ENCODE results near the gene DNAH17. TPM values are rescaled to one million over a fixed set of nuclear protein-coding genes. Genes with fewer than 3 reads are reported as not detected.

The DNAH17 gene
- total RNA-seq, 1 experiment from 2014 or later: 0.13 TPM

GRCh38 chr17:78378225-78379130, 198.7 kb downstream of the DNAH17 start, which contains the start of gene PGS1:
PGS1 (plus strand) TSS chr17:78378649; CDS start chr17:78378666, 17 bp downstream.
- peak within 1 kb of the TSS; percentile 92 to 98 for H3K4me3 Mint-ChIP-seq
- Histone ChIP-seq H2BK20ac (ENCODE audit: low read depth, low read length, poor library complexity, severe bottlenecking) (no peak within 1 kb of the TSS), H3K9me3 (ENCODE audit: control insufficient read depth, low read depth, low read length) (no peaks in the 10 kb centered on the region), H2BK120ac (ENCODE audit: low read depth, low read length, poor library complexity, severe bottlenecking) (no peak within 1 kb of the TSS), H4K8ac (replicated peaks; ENCODE audit: insufficient read length, low read depth, low read length) (no peak within 1 kb of the TSS), H2BK5ac (ENCODE audit: insufficient read length, low read length) (no peak within 1 kb of the TSS), H4K91ac (ENCODE audit: insufficient read length, low read depth, low read length) (no peak within 1 kb of the TSS), H3K27me3 (ENCODE audit: insufficient read depth, low read length) (no peaks in the 10 kb centered on the region), H3T11ph (ENCODE audit: low read length) (no peak within 1 kb of the TSS), H2BK15ac (ENCODE audit: low read depth, low read length) (no peak within 1 kb of the TSS), H4K20me1 (ENCODE audit: control insufficient read depth, insufficient read depth, insufficient read length) (no peaks in the 10 kb centered on the region), H3K4me2 (ENCODE audit: insufficient read depth, insufficient read length, low read length) (peak within 1 kb of the TSS; percentile 94), H3K4ac (ENCODE audit: low read depth, low read length) (no peak within 1 kb of the TSS), H3K79me2 (ENCODE audit: insufficient read depth, low read length) (peaks cover 34% of the 10 kb centered on the region; the same call in 1 of the 2 replicates), H3K79me1 (ENCODE audit: insufficient read depth, low read depth, low read length, poor library complexity, severe bottlenecking) (peaks cover 2% of the 10 kb centered on the region), H3K23me2 (ENCODE audit: insufficient read length, low read depth, low read length, poor library complexity, severe bottlenecking) (peaks cover 7% of the 10 kb centered on the region), H3K4me1 (ENCODE audit: insufficient read depth, low read length) (peaks cover 6% of the 10 kb centered on the region; the same call in 1 of the 2 replicates), H3K56ac (ENCODE audit: insufficient read length, low read depth, low read length) (no peak within 1 kb of the TSS), H2AK5ac (ENCODE audit: insufficient read length, low read length) (no peak within 1 kb of the TSS), H3K23ac (ENCODE audit: insufficient read length, low read depth, low read length) (no peak within 1 kb of the TSS), H3K18ac (ENCODE audit: insufficient read length, low read depth, low read length) (peak within 1 kb of the TSS; percentile 73), H2BK12ac (ENCODE audit: insufficient read length, low read depth, low read length) (no peak within 1 kb of the TSS), H3K14ac (ENCODE audit: insufficient read depth, low read length) (peak within 1 kb of the TSS; percentile 79; the same call in 1 of the 2 replicates), H3K9ac (ENCODE audit: extremely low read depth, insufficient read length, low read length) (peak within 1 kb of the TSS; percentile 53), H4K5ac (ENCODE audit: insufficient read length, low read depth, low read length) (no peak within 1 kb of the TSS), H2AFZ (ENCODE audit: low read length) (no peak within 1 kb of the TSS), H3K27ac (ENCODE audit: insufficient read length, low read depth, low read length) (no peak within 1 kb of the TSS)
- peaks cover 65 to 68% of the 10 kb centered on the region in 2 experiments for H3K4me1 Mint-ChIP-seq
- no peaks in the 10 kb centered on the region for H3K27me3 Mint-ChIP-seq (ENCODE audit: low read depth)
- peak within 1 kb of the TSS; percentile 93 to 97 (median 94) for H3K27ac Mint-ChIP-seq
- no peak for TF ChIP-seq CTCF (conservative IDR thresholded peaks at IDR 0.05)
- peaks cover 3 to 13% (median 9%) of the 10 kb centered on the region in 3 experiments; a peak in 5 of 7 replicates for H3K36me3 Mint-ChIP-seq (ENCODE audit: insufficient read depth in 1 of 3, low read depth in 3 of 3)
- no CpG with 5 or more reads among the region's 89 CpGs for WGBS (ENCODE audit: extremely low coverage, insufficient read length, low lambda C conversion rate)
- H3K9me3 Mint-ChIP-seq: no peaks in the 10 kb centered on the region
- peak; percentile 82 for DNase-seq

Measured in H9 (cell line).